NCI-H510A (cell line): ENCODE data around the gene NUDCD3.
"Not testable (repeated sequence)": the region's sequence is repeated elsewhere in the genome, so short reads cannot be mapped to it uniquely, and the experiment has no call there.

ENCODE experiments used
- DNase-seq: peaks from one replicate; lab custom pipeline; 2025; lab: John Stamatoyannopoulos, UW

The NUDCD3 gene

GRCh38 chr7:44517175-44517574, 26.7 kb upstream of the NUDCD3 start:
- DNase-seq: no peak

- no peak for DNase-seq
These were observed 25.3 kb upstream of the NUDCD3 start for GRCh38 chr7:44515590-44516268.

DNA sequence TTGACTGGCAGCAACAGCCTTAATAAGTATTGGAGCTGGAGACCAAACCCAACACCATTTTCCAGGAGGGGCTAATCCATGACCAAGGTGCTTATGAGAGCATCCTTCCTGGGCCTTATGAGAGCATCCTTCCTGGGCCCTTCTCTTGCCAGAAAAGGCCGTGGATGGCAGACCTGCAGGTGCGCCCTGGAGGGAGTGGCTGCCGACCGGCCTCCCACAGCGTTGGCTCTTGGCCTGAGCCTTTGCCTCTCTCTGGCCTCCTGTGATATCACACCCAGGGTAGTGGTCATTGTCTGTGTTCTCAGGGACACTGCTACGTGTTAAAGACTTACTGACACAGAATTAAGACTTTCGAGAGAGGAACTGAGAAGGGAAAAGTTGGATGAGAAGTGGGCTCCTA, 22.3 kb upstream of the NUDCD3 start:
- DNase-seq: no peak

- no peak for DNase-seq
These were observed 21.5 kb upstream of the NUDCD3 start for GRCh38 chr7:44511863-44512468.

GRCh38 chr7:44511236-44511635, 20.8 kb upstream of the NUDCD3 start:
- no peak for DNase-seq

GRCh38 chr7:44508328-44509030, 18.0 kb upstream of the NUDCD3 start:
- no peak for DNase-seq

GRCh38 chr7:44506592-44507288, 16.3 kb upstream of the NUDCD3 start:
- DNase-seq: not testable (repeated sequence)

GRCh38 chr7:44505595-44505994, 15.1 kb upstream of the NUDCD3 start:
- no peak for DNase-seq

GRCh38 chr7:44498230-44498954, 7.9 kb upstream of the NUDCD3 start:
- no peak for DNase-seq

DNA sequence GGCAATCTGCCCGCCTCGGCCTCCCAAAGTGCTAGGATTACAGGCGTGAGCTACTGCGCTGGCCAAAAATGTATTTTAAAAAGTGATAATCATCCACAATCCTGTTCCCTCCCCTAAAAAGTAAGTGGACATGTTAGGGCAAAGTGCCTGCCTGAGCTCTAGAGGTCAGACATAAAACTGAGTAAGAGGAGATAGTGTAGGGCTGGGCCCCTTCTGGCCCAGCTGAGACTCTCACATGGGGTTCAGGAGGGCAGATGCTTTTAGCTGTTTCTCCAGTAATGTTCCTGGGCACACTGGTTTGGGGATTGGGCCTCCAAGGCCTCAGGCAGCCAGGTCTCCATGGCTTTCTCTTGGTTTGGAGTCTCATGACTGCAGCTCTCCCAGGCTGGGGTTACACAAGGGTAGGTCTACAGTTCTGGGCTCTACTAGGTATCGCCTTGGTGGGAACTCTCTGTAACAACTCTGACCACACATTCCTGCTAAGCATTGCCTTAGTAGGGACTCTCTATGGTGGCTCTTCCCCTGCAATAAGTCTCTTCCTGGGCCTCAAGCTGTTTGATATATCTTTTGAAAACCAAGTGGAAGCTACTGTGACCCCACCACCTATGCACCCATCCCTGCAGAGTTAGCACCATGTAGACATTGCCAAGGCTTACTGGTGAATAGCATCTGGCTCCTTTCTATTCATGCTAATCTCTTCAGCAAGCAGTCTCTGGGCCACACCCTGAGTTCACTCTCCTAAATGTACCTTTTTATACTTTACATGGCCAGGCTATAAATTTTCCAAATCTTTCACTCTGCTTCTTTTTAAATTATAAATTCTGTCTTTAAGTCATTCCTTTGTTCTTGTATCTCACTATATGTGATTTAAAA, 6.9 kb upstream of the NUDCD3 start:
- no peak for DNase-seq

- no peak for DNase-seq
These were observed 5.9 kb upstream of the NUDCD3 start for GRCh38 chr7:44496385-44496784.

DNA sequence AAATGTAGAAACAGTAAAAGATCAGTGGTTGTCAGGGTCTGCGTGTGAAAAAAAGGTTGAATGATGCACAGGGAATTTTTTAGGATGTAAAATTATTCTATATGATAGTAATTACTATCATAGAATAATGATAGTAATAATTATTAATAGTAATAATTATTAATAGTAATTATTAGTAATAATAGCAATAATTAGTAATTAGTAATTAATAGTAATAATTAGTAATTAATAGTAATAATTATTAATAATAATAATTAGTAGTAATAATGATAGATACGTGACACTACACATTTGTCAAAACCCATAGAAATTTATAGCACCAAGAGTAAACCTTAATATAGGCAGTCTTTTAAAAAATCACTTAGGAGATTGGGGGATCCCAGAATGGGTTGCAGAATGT, 4.5 kb upstream of the NUDCD3 start:
- DNase-seq: no peak

DNA sequence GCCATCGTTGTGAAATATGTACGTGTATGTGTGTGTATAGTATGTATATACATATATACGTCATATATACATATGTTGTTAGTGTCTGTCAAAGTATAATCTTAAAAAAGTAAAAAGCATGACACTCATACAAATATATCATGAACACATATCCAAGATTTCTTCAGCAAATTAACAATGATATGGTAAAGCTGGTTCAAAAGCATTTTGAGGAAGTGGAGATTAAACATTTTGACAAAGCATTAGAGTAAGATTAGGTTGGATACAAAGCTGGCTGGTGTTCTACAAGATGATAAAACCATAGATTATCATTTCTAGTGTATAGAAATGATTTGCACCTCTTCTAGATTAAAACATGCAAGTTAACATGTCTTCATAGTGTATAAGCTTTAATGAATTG, 771 bp upstream of the NUDCD3 start:
- DNase-seq: no peak

DNA sequence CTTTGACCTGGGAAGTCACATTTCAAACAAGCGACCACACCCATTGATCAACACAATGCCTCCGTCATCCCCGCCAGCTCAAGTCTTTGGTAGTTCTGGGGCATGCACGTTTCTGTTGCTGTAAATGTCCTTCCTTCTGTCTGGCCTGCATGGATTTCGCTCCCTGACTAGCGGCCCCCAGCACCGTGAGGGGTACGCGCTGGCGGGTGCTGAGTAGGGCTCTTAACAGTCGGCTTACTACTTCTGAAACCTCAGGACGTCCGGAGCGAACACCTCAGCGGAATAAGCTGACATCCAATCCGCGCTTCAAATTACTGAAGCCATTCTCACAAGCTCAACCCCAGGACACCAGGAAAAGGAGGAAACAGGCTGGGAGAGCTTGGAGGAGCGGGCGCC, 505 bp downstream of the NUDCD3 start:
- DNase-seq: no peak

GRCh38 chr7:44488955-44489354, 1.5 kb downstream of the NUDCD3 start:
- DNase-seq: no peak

GRCh38 chr7:44486693-44487092, 3.8 kb downstream of the NUDCD3 start:
- no peak for DNase-seq

- DNase-seq: no peak
These were observed 4.5 kb downstream of the NUDCD3 start for GRCh38 chr7:44486001-44486400.

GRCh38 chr7:44484482-44485313, 5.8 kb downstream of the NUDCD3 start:
- DNase-seq: no peak

- no peak for DNase-seq
These were observed 7.7 kb downstream of the NUDCD3 start for GRCh38 chr7:44482502-44483485.
